Activated CD4-positive, CD25-positive, alpha-beta regulatory T cell treated with anti-CD3 and anti-CD28 coated beads, Interleukin-2, amount 50 U/mL, for 72 hours (primary cell): ENCODE measurements around the gene NPLOC4.
"Not testable (repeated sequence)": the region's sequence is repeated elsewhere in the genome, so short reads cannot be mapped to it uniquely, and the experiment has no call there.

Source experiments
- DNase-seq: peaks from one replicate; pipeline ENCODE4 v3.0.0; 2021

Gene NPLOC4

DNA sequence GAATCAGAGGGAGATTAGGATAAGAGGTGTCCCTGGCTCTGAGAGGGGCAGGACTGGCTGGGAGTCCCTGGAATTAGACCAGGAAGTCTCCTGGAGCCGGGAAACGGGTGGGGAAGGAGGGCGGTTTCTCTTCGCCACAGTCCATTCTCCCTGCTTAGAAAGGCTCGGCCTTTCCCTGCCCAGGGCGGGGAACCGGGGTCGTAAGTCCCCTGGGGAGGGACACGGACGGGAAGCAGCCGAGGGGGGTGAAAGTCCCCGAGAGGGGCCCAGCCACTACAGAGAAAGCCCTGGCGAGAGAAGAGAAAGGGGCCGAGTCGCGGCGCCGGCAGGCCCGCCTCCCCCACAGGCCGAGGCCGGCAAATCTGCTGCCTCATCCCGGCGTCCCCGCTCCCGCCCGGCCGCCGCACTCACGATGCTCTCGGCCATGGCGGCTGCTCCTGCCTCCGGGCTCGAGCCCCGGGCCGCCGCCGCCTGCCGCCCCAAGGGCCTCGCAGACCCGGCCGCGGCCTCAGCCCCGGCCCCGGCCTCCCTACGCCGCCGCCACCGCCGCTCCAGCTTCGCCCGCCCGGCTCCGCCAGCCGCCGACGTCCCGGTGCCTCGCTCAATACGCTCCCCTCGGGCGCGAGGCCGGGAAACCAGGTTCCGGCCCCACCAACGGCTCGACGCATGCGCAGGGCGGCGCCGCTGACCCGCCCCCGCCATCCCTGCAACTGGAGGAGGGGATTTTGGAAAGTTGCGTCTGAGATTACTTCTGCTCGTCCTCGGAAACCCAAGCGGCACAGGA, at the start of gene NPLOC4, which contains the start of gene TSPAN10:
NPLOC4 (minus strand) TSS at position 608 of the 784 bp plus-strand sequence; CDS start at position 426, 182 bp downstream.
TSPAN10 (plus strand) TSS at position 692 of the 784 bp plus-strand sequence. CDS start 5,217 bp downstream, outside the sequence.
- peak; percentile 88 for DNase-seq

- no peak for DNase-seq
Observed at GRCh38 chr17:81686614-81687013, 49.7 kb upstream of the NPLOC4 start.

DNA sequence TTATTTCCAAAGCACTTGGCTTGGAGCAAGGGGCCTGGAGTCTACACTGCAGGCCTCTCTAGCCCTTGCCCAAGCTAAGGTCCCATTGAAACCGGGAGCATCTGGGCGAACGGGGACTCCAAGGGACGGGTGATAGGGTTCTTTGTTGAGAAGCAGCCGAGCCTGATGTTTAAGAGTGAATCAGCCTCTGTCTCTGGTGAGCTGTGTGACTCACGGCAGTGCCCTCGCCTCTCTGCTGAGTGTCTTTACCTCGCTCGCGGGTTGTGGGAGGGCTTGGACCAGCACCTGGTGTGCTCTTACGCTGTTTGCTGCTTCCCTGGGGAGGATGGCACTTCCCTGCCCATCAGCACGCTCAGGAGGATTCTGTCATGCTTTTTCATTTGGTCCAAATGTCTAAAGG, 48.2 kb upstream of the NPLOC4 start:
- no peak for DNase-seq

GRCh38 chr17:81684442-81684911, 47.6 kb upstream of the NPLOC4 start:
- no peak for DNase-seq

DNA sequence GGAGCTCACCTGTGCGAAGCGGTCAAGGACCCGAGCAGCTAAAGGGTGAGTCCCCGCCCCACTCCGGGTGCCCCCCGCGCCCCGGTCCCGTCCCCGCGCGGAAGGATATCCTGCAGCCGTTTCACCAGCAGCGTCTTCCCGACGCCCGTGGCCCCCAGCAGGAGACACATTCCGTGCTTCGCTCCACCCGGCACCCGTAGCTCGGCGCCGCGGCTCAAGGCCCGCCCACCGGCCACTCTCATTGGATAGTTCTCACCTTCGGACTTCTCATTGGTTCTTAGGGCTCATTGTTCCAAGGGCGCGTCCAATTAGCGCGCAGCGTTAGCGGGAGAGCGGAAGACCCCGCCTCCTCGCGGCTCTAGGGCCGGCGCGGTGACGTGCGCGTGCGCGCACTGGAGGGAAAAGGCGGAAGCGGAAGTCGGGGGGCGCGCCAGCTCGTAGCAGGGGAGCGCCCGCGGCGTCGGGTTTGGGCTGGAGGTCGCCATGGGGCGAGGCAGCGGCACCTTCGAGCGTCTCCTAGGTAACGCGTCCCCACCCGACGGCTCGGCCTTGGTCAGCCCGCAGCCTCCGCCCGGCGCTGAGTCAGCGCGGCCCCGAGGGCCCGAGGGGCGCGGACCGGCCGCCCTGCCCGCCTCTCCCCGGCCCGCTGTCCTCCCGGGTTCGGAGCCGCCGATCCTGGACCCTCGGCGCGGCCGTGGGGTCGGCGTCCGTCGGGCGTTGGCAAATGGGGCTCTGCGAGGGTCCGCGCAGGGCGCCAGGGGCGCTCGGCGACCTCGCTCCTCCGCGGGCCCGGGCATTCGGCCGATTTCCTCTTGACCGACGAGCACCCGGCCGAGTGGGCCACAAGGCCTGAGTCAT, 46.9 kb upstream of the NPLOC4 start, which contains the start of the genes ARL16 and HGS:
ARL16 (minus strand) TSS at position 214 of the 858 bp plus-strand sequence; CDS start at position 170, 44 bp downstream.
HGS (plus strand) TSS at position 428 of the 858 bp plus-strand sequence; CDS start at position 484, 56 bp downstream.
- DNase-seq: peak; percentile 98

GRCh38 chr17:81683208-81683583, 46.3 kb upstream of the NPLOC4 start:
- no peak for DNase-seq

DNA sequence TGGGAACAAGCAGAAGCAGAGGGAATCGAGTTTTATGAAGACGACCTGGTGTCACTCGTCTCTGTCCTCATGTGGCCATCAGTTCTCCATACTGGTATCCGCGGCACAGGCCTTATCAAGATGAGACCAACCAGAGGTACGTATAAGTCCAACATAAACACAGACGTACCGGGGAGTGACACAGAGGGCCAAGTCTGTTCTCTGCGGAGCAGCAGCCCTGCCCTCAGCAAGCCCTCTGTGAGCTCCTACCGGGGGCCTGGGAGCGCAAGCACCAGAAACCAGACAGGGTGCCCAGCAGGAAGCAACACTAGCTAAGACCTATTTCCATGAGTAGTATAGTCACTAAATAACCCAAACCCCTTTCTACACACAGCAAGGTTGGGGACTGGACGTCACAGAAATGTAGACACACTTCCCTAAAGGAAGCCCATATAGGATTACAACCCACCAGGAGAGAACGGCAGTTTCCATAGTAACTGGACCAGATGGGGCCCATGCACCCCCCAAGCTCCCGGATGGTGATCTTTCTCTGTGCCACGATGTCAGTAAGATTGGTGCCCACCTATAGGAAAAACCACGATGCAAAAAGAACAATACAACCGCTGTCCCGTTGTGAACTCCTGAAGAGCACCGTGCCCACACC, 45.8 kb upstream of the NPLOC4 start:
- DNase-seq: no peak

DNA sequence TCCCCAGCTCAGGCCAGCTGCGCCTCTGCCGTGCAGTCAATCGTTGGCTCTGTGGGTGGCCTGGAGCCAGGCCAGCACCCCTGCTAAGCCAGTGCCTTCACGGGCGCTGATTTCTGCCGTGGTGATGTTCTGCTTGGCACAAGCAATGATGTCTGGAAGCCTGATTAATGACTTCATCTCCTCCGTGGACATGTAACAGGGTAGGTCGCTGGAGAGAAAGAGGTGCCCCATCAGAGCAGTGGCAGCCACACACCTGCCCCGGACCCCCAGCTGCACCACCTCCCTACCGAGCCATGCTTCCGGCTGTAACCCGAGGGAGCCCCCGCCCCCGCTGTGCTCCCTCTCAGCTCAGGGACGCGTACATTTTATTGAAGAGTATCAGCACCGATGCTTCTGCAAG, 44.8 kb upstream of the NPLOC4 start:
- DNase-seq: no peak

GRCh38 chr17:81680150-81680549, 43.2 kb upstream of the NPLOC4 start:
- DNase-seq: no peak

DNA sequence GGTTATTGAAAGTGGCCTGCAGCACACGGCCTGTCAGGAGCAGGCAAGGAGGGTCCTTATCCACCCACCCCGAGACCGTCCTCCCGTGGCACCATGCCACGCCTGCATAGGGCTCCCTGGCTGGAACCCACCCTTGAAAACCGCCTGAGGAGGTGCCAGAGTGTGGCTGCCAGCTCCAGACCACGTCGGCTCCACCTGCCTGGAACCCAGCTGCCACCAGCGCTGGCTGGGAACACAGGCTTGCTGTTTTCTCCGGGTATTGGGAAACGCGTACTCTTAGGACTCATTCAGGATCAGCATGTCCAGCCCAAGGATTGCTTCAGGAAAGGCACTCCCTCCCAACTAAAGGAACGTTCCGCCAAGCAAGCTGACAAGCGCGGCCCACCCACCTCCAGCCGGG, 40.0 kb upstream of the NPLOC4 start:
- DNase-seq: no peak

DNA sequence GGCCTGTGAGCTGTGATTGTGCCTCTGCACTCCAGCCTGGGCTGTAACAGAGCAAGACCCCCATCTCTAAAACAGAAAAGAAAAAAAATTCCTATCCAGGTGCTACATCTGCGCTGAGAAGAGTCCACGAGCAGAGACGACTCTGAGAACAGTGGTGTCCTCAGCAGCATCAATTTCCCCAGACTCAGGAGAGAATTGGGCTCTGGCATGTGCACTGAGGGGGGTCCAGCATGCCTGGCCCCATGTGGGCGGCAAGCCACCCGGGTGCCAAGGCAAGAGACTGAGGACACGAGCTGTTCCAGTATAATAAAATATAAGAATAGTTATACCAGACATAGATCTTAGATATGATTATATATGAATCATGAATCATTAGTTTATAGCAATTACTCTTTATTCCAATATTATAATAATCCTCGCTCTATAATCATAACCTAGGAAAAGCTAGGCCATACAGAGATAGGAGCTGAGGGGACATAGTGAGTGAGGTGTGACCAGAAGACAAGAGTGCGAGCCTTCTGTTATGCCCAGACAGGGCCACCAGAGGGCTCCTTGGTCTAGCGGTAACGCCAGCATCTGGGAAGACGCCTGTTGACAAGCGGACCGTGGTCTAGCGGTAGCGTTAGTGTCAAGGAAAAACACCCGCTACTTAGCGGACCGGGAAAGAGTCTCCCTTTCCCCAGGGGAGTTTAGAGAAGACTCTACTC, 38.8 kb upstream of the NPLOC4 start:
- not testable (repeated sequence) for DNase-seq

- DNase-seq: no peak
Observed at GRCh38 chr17:81673561-81674258, 36.8 kb upstream of the NPLOC4 start.

GRCh38 chr17:81672954-81673353, 36.0 kb upstream of the NPLOC4 start:
- no peak for DNase-seq

DNA sequence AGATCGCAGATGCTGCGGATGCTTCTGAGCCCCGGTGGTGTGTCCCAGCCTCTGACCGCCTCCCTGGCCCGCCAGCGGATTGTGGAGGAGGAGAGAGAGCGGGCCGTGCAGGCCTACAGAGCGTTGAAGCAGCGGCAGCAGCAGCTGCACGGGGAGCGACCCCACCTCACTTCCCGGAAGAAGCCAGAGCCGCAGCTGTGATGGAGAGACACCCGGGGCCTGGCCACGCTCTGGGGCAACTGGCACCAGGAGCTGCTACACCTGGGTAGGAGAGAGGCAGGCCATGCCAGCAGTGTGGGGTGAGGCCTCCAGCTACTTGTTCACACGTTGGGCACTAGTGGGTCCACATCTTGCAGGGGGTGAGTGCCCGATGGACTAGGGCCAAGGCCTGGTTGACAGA, 35.6 kb upstream of the NPLOC4 start:
- DNase-seq: no peak

DNA sequence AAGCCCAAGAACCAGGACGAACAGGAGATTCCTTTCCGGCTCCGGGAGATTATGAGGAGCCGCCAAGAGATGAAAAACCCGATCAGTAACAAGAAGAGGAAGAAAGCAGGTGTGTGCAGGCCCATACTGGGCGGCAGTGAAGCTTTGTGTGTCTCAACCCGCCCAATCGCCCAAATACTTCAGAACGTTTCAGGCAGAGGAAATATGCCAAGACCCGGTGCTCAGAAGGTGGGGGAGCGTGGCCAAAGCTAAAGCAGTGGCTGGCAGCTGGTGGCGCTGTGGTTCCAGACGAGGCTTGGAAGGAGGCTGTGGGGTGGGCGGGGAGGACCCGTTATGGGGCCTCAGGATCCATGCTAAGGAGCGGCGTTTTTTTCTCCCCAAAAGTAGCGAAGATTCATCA, 30.8 kb upstream of the NPLOC4 start:
- no peak for DNase-seq

GRCh38 chr17:81666342-81667191, 29.7 kb upstream of the NPLOC4 start, which contains the start of the genes CCDC137 and OXLD1:
TSS of gene CCDC137 (plus strand) at chr17:81666737. CDS start at chr17:81666767, 30 bp downstream.
TSS of gene OXLD1 (minus strand) at chr17:81666605. CDS start at chr17:81666577, 28 bp downstream.
- peak; percentile 95 for DNase-seq

DNA sequence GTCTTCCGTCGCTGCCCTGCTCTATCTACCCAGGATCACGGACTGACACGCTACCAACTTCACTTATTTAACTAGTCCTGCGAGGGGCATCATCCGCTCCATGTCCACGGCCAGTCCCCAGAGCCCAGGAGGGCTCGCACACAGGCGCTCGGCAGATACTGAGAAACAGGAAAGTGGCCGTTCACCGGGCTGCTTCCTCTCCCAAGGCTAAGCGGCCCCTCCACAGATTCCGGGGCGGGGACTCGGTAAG, 29.1 kb upstream of the NPLOC4 start:
- no peak for DNase-seq

DNA sequence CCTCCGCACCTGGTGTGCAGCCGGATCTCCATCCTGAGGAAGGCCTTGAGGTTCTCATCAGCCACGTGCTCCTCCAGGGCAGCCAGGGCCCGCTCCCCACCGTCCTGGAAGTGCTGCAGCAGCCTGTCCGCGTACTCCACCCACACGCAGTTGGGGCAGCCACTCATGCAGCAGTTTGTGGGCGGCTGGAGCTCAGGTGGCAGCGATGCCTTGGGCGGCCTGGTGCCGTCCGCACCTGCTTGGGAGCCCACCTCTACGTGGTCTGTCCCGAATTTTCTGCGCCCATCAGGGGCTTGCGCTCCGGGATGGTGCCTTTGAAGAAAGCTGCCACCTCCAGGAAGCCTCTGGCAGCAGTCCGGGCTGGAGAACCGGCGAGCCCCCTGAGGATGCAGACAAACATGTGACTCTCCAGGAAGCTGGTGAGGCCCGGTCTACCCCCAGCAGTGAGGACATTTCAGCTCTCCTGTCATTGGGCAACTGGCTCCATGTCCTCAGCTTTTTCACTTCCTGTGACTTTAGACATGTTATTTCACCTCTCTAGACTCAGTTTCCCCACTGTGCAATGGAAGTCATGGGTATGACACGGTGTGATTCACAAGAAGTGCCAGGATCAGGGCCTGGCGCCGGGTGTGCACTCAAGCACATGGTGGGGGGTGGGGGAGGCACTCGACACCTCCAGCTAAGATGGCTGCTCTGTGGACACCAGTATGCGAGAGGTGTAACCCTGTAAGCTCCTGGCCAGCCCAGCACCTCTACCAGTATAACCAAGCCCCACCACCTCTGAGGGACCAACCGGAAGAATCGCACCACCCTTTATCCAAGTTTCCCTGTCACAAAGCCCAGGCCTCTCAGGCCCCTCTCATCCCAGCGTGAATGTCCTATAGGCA, 28.5 kb upstream of the NPLOC4 start:
- DNase-seq: peak; percentile 55

DNA sequence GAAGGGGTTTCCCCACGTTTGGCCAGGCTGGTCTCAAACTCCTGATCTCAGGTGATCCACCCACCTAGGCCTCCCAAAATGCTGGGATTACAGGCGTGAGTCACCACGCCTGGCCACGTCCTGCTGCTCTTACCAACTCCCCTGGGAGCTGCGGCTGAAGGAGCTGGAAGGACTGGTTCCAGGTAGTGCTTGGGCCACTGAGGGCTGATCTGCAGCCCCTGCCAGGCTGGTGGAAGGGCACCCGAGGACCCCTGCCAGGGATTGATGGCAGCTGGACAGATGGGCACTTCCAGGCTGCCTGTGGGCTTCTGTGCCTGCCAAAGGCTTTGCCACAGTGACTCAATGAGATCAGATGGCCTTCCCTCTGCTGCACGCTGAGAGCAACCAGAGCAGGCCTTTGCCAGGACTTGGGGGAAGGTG, 27.1 kb upstream of the NPLOC4 start:
- DNase-seq: no peak

DNA sequence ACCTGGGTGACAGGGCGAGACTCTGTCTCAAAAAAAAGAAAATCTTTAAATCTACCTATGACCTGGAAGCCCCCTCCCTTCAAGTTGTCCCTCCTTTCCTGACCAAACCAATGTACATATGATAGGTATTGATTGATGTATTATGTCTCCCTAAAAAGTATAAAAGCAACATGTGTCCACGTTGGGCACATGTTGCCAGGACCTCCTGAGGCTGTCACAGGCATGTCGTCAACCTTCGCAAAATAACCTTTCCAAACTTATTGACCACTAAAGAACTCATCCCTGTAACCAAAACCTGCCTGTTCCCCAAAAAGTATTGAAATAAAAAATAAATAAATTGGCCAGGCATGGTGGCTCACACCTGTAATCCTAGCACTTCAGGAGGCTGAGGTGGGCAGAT, 25.1 kb upstream of the NPLOC4 start:
- DNase-seq: no peak
